Kidney (tissue), 14 donors: ENCODE data around the gene PRPSAP1. TPM values are rescaled to one million over a fixed set of nuclear protein-coding genes. Genes with fewer than 3 reads are reported as not detected.

Source experiments
- DNase-seq, 5 donors: peaks; one replicate each; pipeline ENCODE4 v3.0.0-alpha.2; 2013 to 2020
- FAIRE-seq: peaks from 2 replicates; lab custom pipeline; 2012; peaks lifted over from hg19 to GRCh38; lab: Jason Lieb, UNC
- H3K27ac ChIP-seq, 2 donors: one replicate each; pipeline ENCODE4 v1.7.0; 2013; ENCODE audit warnings: low read depth in 2 of 2, low read length in 2 of 2, inconsistent platforms in 1 of 2
- H3K27me3 ChIP-seq: one replicate; pipeline ENCODE4 v1.7.1; 2013; ENCODE audit warnings: low read length, inconsistent platforms; ENCODE audit not compliant: control insufficient read depth, insufficient read depth
- H3K36me3 ChIP-seq, 3 donors: one replicate each; pipeline versions ENCODE4 v1.7.0 to v1.7.1; 2013; ENCODE audit warnings: low read length in 3 of 3, control low read depth in 1 of 3, inconsistent platforms in 1 of 3; ENCODE audit not compliant: insufficient read depth in 3 of 3, control insufficient read depth in 2 of 3
- H3K4me1 ChIP-seq, 3 donors: one replicate each; pipeline versions ENCODE4 v1.7.0 to v1.7.1; 2013; ENCODE audit warnings: low read length in 3 of 3, inconsistent platforms in 1 of 3, low read depth in 1 of 3; ENCODE audit not compliant: control insufficient read depth in 2 of 3, insufficient read depth in 2 of 3
- H3K4me3 ChIP-seq, 3 donors: one replicate each; pipeline versions ENCODE4 v1.7.0 to v1.8.1; 2013; ENCODE audit warnings: low read length in 3 of 3, control low read depth in 1 of 3, inconsistent platforms in 1 of 3
- H3K9ac ChIP-seq, 3 donors: one replicate each; pipeline versions ENCODE4 v1.7.0 to v1.7.1; 2013; ENCODE audit warnings: low read length in 3 of 3, control low read depth in 1 of 3, inconsistent platforms in 1 of 3
- H3K9me3 ChIP-seq, 3 donors: one replicate each; pipeline versions ENCODE4 v1.7.0 to v1.7.1; 2013; ENCODE audit warnings: low read length in 3 of 3, control low read depth in 1 of 3, inconsistent platforms in 1 of 3; ENCODE audit not compliant: control insufficient read depth in 2 of 3, insufficient read depth in 1 of 3
- intact Hi-C: fragments of 100-400 bp; cut with DNase I; formaldehyde crosslinking; loops from one replicate; pipeline ENCODE4 v1.11.1; 2022
- polyA plus RNA-seq: library from polyadenylated mRNA; stranded (reverse); fragments of 350-450 nt; fragmentation: Illumina TruSeq; extraction: RNeasy Lipid Tissue Mini Kit (QIAGEN cat#74804); gene quantifications from one replicate; pipeline ENCODE4 v1.2.3, GENCODE V29; 2014; ENCODE audit warnings: low read depth, low replicate concordance; ENCODE audit not compliant: insufficient read depth
- total RNA-seq: library from RNA; stranded (reverse); fragmentation: NEBNext Ultra II Directional; extraction: Animal tissue kit (Norgen Biotek cat#: 25700); gene quantifications from one replicate; pipeline ENCODE4 v1.2.1, GENCODE V29; 2021
- TF ChIP-seq, protein P1 (sequence below): IDR thresholded peaks from 3 replicates; pipeline ENCODE4 v1.5.1; 2012; ENCODE audit warnings: mild to moderate bottlenecking, moderate library complexity, borderline replicate concordance; ENCODE audit not compliant: insufficient read depth; ENCODE audit errors: extremely low read depth
- donor health status: control.
- donor health status: control.
- donor health status: control.
- donor health status: control.
- donor health status: control.
- donor health status: DM: yes; HTN: yes; CAD: no.
- donor health status: Normal renal cell carcinoma (clear cell type).

PRPSAP1 gene
- total and polyA plus RNA-seq, 2 donors from 2014 or later, result 37.6 to 39.9 TPM

DNA sequence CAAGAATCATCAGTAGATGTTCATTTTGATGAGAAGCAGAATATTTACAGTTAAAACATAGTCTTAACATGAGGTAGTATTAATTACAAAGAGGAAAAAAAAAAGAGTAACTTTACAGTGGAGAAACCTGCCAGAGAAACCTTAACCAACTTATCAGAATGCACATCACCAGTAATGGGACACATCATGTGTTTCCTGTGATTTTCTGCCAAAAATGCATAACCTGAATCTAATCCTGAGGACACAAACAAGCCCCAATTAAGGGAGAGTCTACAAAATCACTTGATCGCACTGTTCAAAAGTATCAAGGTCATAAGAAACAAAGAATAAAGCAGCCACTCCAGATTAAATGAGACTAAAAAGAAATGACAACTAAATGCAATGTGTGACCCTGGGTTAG is 27.4 kb downstream of the PRPSAP1 start:
- FAIRE-seq (no peak), DNase-seq (no peak)
- no peak overlapping the region for H3K4me3 ChIP-seq
- intact Hi-C loops, result no loop called here
- H3K9me3 ChIP-seq, result no peaks in the 10 kb centered on the region
- TF ChIP-seq, protein P1, sequence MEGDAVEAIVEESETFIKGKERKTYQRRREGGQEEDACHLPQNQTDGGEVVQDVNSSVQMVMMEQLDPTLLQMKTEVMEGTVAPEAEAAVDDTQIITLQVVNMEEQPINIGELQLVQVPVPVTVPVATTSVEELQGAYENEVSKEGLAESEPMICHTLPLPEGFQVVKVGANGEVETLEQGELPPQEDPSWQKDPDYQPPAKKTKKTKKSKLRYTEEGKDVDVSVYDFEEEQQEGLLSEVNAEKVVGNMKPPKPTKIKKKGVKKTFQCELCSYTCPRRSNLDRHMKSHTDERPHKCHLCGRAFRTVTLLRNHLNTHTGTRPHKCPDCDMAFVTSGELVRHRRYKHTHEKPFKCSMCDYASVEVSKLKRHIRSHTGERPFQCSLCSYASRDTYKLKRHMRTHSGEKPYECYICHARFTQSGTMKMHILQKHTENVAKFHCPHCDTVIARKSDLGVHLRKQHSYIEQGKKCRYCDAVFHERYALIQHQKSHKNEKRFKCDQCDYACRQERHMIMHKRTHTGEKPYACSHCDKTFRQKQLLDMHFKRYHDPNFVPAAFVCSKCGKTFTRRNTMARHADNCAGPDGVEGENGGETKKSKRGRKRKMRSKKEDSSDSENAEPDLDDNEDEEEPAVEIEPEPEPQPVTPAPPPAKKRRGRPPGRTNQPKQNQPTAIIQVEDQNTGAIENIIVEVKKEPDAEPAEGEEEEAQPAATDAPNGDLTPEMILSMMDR, result no peak
- H3K4me1 ChIP-seq, result peaks cover 0 to 5% (median 0%) of the 10 kb centered on the region in 3 donors
- H3K36me3 ChIP-seq, result peaks cover 3 to 24% (median 9%) of the 10 kb centered on the region in 3 donors
- peak overlapping the region in 1 of 3 donors; percentile 3 for H3K9ac ChIP-seq
- no peaks in the 10 kb centered on the region for H3K27me3 ChIP-seq
- no peak overlapping the region for H3K27ac ChIP-seq

DNA sequence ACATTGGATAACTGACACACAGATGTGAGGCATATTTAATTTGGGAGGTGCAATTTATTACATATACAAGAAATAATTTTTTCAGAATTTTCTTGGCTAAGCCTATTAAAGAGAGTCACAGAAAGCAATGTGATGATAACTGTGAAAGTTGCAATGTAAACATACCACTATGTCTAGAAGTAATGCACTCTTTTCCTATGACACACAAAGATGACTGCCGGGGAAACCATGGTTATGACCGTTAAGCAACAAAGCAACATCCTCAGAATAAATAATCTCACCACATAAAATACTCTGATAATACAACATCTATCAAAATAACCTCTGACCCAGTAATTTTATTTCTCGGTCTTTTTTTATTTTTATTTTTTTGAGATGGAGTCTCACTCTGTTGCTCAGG is 35.1 kb downstream of the PRPSAP1 start:
- Histone ChIP-seq H3K4me3 (no peak overlapping the region), H3K4me1 (peaks cover 0 to 3% (median 0%) of the 10 kb centered on the region in 3 donors), H3K27me3 (no peaks in the 10 kb centered on the region), H3K27ac (no peak overlapping the region), H3K9ac (no peak overlapping the region), H3K36me3 (peaks cover 0 to 6% (median 0%) of the 10 kb centered on the region in 3 donors), H3K9me3 (no peaks in the 10 kb centered on the region)
- TF ChIP-seq, protein P1, result no peak
- no peak for FAIRE-seq
- DNase-seq, result no peak
- intact Hi-C loops, result no loop called here

DNA sequence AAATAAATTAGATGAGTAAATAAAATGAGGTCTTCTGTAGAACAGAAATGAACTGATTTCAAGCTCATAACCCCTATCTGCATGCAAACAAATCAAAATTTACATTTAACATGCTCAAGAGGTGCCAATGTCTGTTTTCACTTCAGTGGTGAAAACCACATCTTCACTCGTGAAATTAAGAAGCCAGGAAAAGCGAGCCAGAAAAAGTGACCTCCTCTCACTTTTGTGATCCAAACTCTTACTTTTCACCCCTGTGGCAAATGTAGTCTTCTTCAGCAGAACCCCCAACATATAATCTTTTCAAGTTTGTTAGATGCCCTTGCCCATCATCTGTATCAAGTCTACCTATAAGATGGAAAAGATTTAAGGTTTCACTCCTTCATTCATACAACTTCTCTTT is 36.2 kb downstream of the PRPSAP1 start:
- TF ChIP-seq, protein P1, result no peak
- peaks cover 0 to 14% (median 3%) of the 10 kb centered on the region in 3 donors for H3K36me3 ChIP-seq
- no peak for DNase-seq
- no peaks in the 10 kb centered on the region for H3K9me3 ChIP-seq
- H3K4me1 ChIP-seq, result peaks cover 0 to 3% (median 0%) of the 10 kb centered on the region in 3 donors
- FAIRE-seq, result no peak
- intact Hi-C loops, result no loop called here
- no peak overlapping the region for H3K4me3 ChIP-seq
- H3K27ac ChIP-seq, result no peak overlapping the region
- H3K9ac ChIP-seq, result no peak overlapping the region
- no peaks in the 10 kb centered on the region for H3K27me3 ChIP-seq
